HCEC 1CT (cell line): Measurements from ENCODE around the gene ADAMTS2.

ENCODE experiments used
- DNase-seq: peaks from one replicate; pipeline ENCODE4 v3.0.0-alpha.2; 2017

ADAMTS2 gene

GRCh38 chr5:179343021-179343718, 2.1 kb downstream of the ADAMTS2 start:
- no peak for DNase-seq

DNA sequence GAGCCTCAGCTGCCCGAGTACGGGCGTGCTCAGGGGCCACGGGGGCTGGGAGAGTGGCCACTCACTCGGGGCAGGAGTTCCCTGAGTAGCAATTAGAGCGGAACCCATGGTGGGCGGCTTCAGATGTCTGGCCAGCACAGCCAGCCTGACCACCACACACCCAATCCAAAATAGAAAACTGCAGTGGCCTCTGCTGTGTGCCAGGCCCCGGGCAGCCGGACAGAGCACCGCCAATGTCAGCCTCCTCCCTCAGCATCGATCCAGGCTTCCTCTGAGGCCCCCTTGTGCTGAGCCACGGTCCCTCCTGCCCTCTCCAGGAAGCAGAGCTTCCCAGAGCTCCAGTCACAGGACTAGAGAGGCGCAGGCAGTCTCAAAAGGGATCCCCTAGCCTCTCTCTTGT, 2.7 kb downstream of the ADAMTS2 start:
- peak; percentile 25 for DNase-seq

DNA sequence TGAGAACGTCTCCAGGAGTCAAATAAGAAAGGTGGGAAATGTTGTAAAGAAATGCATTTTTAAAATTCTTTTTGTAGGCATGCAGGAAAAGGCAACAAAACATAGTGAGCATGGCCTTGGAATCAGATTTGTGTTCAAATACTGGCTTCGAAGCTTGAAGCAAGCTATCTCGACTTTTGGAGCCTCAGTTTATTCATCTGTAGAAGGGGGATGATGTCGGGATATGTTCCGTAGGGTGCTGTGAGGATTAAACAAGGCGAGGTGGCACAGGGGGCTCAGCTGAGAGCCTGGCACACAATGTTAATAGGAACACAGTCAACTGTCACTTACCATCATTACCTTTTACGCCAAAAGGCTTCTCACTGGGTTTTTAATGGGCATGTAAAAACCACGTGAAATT, 4.8 kb downstream of the ADAMTS2 start:
- DNase-seq: no peak

DNA sequence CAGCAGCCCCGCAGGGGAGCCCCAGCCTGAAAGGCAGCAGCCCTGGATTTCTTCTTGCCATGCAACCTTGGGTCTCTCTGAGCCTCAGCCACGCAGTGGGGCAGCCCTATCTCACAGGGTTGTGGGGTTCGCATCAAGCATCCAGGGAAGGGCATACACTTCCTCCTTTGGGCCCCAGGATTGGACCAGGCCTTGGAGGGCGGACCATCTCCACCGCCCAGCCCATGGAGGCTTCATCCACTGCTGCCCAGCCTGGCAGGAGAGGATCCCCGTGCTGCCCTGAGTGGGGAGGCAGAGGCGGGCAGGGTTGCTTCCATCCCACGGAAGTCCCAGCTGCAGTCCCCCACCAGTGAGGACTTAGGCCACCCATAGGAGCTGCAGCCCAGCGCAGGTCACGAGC, 5.3 kb downstream of the ADAMTS2 start:
- DNase-seq: no peak

DNA sequence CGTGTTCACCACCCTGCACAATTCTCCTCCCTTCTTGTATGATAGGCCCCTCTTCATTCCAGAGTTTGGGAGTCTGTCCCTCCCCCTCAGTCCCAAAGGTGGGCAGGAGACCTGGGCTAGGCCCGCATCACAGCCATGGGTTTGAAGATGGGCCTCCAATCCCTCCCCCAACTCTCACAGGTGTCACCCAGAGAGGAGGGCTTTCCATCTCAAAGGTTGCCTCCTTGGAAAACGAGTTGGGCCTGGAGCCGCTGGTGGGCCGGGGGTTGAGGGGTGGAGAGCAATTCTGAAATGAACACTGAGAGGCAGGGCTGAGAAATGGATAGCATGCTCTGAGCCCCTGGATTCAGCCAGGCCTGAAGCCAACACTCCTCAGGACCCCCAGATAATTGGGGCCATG, 6.2 kb downstream of the ADAMTS2 start:
- no peak for DNase-seq

- DNase-seq: no peak
Measured at GRCh38 chr5:179337796-179338676, 7.2 kb downstream of the ADAMTS2 start.

GRCh38 chr5:179336871-179337795, 8.1 kb downstream of the ADAMTS2 start:
- no peak for DNase-seq

DNA sequence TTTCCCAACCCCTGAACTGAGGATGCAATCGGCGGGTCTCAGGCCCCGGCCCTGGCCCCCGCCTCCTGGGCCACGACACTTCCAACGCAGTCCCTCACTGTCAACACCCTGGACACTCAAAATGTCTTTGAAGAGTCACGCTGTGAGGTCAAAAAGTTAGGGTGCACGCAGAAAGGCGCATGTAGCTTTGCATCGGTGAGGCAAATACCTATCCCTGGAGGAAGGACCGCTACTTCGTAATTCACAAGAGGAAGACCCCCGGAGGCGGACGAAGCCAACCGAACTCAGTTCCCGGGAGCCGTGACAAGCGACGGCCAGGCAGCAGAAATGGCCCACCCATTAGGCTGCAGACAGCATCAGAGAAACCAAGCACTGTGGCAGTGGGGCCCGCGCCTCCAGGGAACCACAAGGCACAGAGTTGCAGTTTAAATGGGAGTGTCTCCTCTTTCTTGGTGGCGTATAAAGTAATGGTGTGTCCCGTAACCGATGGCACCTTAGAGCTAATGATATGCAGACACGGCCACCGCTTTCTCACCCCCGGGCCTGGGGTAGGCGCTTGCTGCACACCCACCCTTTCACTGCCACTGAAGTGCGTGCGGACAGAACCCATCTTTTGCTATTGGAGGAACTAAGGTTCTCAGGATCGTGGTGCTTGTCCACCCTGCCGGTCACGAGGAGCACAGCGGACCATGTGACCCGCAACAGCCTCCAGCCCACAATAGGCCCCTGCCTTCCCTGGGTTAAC, 9.0 kb downstream of the ADAMTS2 start:
- DNase-seq: no peak

DNA sequence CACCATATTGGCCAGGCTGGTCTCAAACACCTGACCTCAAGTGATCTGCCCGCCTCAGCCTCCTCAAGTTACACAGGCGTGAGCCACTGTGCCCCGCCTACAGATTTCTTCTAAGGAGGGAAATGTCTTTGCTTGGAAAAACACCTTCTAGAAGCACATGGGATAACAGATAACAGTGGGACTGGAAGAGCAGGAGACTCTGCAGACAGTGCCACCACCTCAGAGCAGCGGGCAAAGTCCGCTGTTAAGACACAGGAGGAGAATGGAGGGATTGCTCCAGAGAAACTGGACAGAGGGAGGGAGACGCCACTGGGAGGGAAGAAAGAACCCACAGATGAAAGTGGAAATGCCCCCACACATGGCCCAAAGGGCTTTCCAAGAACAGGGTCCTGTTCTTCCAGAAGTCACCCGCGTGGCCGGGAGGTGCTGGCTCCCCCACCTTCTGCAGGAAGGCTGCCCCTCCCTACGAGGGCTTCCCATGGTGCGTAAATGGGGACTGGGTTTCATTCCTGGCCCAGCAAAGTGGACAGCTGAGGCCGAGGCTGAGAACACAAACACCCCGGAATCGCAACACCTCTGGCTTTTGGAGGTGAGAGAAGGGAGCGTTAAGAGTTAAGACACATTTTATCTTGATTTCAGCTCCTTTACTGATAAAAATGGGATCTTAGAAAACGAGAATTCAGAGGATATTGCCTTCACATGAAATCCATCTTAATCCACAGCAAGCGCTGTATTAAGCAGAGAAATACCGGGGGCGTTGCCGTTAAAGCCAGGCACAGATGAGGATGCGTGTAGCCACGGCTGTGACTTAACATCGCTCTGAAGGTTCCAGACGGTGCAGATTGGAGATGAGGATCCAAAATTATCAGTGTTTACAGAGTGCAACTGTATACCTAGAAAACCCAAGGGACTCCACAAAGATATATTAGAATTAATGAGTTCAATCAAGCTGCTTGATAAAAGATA, 11.2 kb downstream of the ADAMTS2 start:
- DNase-seq: no peak

DNA sequence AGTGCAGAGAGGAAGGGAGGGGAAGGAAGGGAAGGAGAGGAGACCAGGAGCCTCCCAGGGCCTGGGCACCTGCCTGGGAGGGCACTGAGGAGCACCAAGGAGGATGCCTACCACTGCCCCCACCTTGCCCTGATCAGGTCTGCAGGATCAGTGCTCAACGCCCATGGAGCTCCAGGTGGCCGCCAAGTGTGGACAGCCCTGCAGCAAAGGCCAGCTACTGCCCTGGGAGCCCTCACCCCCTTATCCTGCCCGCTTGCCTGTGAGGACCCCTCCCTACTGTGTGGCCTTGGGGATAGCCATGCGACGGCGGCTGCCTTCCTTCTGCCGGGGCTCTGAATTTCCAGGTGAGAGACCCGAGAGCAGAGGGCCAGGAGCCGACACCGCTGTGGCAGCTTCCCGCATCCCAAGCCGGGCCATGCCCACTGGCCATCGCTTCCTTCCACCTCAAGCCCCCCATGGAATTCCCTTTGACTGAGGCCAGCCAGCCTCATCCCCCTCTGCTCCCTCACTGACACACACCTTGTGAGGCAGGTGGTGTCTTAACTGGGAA, 12.4 kb downstream of the ADAMTS2 start:
- no peak for DNase-seq

GRCh38 chr5:179331591-179332375, 13.5 kb downstream of the ADAMTS2 start:
- DNase-seq: no peak

GRCh38 chr5:179330186-179330900, 14.9 kb downstream of the ADAMTS2 start:
- DNase-seq: no peak

GRCh38 chr5:179328291-179328690, 17.0 kb downstream of the ADAMTS2 start:
- DNase-seq: no peak

- DNase-seq: no peak
Measured at GRCh38 chr5:179327021-179327735, 18.1 kb downstream of the ADAMTS2 start.

GRCh38 chr5:179326122-179326927, 18.9 kb downstream of the ADAMTS2 start:
- DNase-seq: no peak

DNA sequence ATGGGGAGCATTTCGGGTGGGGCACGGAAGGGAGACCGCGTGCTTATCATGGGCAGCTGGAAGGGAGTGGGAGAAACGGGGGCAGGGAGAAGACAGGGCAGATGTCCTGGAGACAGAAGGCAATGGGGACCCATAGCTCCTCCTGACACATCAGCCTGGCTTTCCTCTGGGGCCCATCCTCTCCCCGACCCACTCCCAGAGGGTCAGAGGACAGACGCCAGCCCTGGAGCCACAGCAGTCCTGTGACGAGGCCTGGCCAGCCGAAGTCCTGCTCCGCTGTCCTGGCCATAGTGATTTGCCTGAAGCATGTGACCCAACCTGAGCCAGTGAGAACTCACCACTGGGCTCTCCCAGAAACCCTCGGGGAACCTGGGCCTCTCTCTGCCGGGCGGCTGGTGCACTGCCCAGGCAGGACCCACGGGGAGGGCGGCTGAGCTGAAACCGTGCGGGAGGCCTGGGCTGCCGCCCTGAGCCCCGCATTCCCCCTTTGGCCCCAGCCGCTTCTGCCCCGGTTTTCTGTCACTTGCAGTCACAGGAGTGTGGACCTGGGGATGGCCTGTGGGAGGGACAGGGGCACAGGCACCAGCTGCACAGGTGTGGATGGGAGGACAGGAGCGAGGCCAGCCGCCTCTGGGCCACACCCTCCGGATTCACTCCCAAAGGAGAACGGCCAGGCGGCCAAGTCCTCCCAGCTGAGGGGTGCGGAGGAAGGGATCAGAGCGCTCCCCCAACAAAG, 19.8 kb downstream of the ADAMTS2 start:
- no peak for DNase-seq

GRCh38 chr5:179324760-179325295, 20.4 kb downstream of the ADAMTS2 start:
- no peak for DNase-seq
